K562 (cell line): Measurements from ENCODE around the gene WASL. TPM values are rescaled to one million over a fixed set of nuclear protein-coding genes. Genes with fewer than 3 reads are reported as not detected.

Experiments
- ATF3 ChIP-seq, 2 experiments: fragments of 450-650 bp in 1 of 2; sonication (generic) in 1 of 2; formaldehyde crosslinking in 1 of 2; IDR thresholded peaks in 1 of 2; conservative IDR thresholded peaks in 1 of 2; 2 replicates each; pipeline versions ENCODE4 v1.6.1 to v1.8.1; 2016 to 2023; ENCODE audit warnings: mild to moderate bottlenecking in 2 of 2, moderate library complexity in 2 of 2, inconsistent platforms in 1 of 2, missing genetic modification reagents in 1 of 2
- BCOR ChIP-seq: fragments of 450-650 bp; IDR thresholded peaks from 2 replicates; pipeline ENCODE4 v1.6.1; 2016
- BRD9 ChIP-seq: fragments of 450-650 bp; IDR thresholded peaks from 2 replicates; pipeline ENCODE4 v1.6.1; 2018; ENCODE audit warnings: low read depth; ENCODE audit not compliant: partially characterized antibody
- CBFA2T2 ChIP-seq: fragments of 450-650 bp; conservative IDR thresholded peaks from 2 replicates; pipeline ENCODE4 v1.6.1; 2017; ENCODE audit warnings: mild to moderate bottlenecking
- DACH1 ChIP-seq: fragments of 450-650 bp; IDR thresholded peaks from 2 replicates; pipeline ENCODE4 v1.6.1; 2018; ENCODE audit not compliant: partially characterized antibody
- EHMT2 ChIP-seq: fragments of 450-650 bp; IDR thresholded peaks from 2 replicates; pipeline ENCODE4 v1.6.1; 2018; ENCODE audit warnings: antibody characterized with exemption
- HLTF ChIP-seq: fragments of 450-650 bp; IDR thresholded peaks from 2 replicates; pipeline ENCODE4 v1.6.1; 2016
- ID3 ChIP-seq, 2 experiments: fragments of 250-450 bp in 1 of 2; fragments of 450-650 bp in 1 of 2; sonication (Bioruptor Pico) in 1 of 2; IDR thresholded peaks; 2 replicates each; pipeline versions ENCODE4 v1.6.1 to v1.8.0; 2016 to 2021; ENCODE audit warnings: mild to moderate bottlenecking in 2 of 2, moderate library complexity in 2 of 2, missing compliant biosample characterization in 1 of 2, missing genetic modification characterization in 1 of 2
- MYBL2 ChIP-seq, 2 experiments: fragments of 450-650 bp in 1 of 2; sonication (generic) in 1 of 2; formaldehyde crosslinking in 1 of 2; IDR thresholded peaks; 2 replicates each; pipeline versions ENCODE4 v1.6.1 to v1.8.1; 2017 to 2022; ENCODE audit warnings: borderline replicate concordance in 1 of 2, inconsistent platforms in 1 of 2, low read depth in 1 of 2, mild to moderate bottlenecking in 1 of 2, missing genetic modification reagents in 1 of 2, moderate library complexity in 1 of 2
- NCOA6 ChIP-seq: fragments of 450-650 bp; IDR thresholded peaks from 2 replicates; pipeline ENCODE4 v1.6.1; 2017; ENCODE audit warnings: mild to moderate bottlenecking
- NKRF ChIP-seq: fragments of 450-650 bp; IDR thresholded peaks from 2 replicates; pipeline ENCODE4 v1.6.1; 2016; ENCODE audit warnings: borderline replicate concordance
- NRF1 ChIP-seq, 2 experiments: fragments of 450-650 bp; IDR thresholded peaks in 1 of 2; conservative IDR thresholded peaks in 1 of 2; 2 replicates each; pipeline ENCODE4 v1.6.1; 2014; ENCODE audit warnings: mild to moderate bottlenecking in 2 of 2
- NUFIP1 ChIP-seq: fragments of 450-650 bp; IDR thresholded peaks from 2 replicates; pipeline ENCODE4 v1.6.1; 2018; ENCODE audit not compliant: partially characterized antibody
- POLR2H ChIP-seq: IDR thresholded peaks from 2 replicates; pipeline ENCODE4 v1.6.1; 2016; ENCODE audit warnings: missing genetic modification characterization, low read depth, mild to moderate bottlenecking, control low read depth, missing compliant biosample characterization, moderate library complexity
- SFPQ ChIP-seq: fragments of 200-400 bp; formaldehyde crosslinking; IDR thresholded peaks from 2 replicates; pipeline ENCODE4 v1.6.1; 2017; ENCODE audit warnings: mild to moderate bottlenecking, low read depth, low read length, moderate library complexity
- SMARCA4 ChIP-seq: fragments of 450-650 bp; IDR thresholded peaks from 2 replicates; pipeline ENCODE4 v1.6.1; 2016
- SMARCA5 ChIP-seq: fragments of 450-650 bp; IDR thresholded peaks from 2 replicates; pipeline ENCODE4 v1.6.1; 2016
- SMC3 ChIP-seq: conservative IDR thresholded peaks from 2 replicates; pipeline ENCODE4 v1.6.1; 2011; ENCODE audit warnings: low read depth, low read length, improper control_type of control experiment; ENCODE audit not compliant: insufficient read depth
- SRSF3 ChIP-seq: fragments of 200-400 bp; formaldehyde crosslinking; IDR thresholded peaks from 2 replicates; pipeline ENCODE4 v1.6.1; 2016; ENCODE audit warnings: mild to moderate bottlenecking, low read length, moderate library complexity; ENCODE audit not compliant: insufficient read depth
- ZNF668 ChIP-seq: fragments of 250-450 bp; sonication (Bioruptor Pico); IDR thresholded peaks from 2 replicates; pipeline ENCODE4 v1.8.0; 2022; ENCODE audit warnings: mild to moderate bottlenecking, inconsistent platforms
- polyA plus RNA-seq, 8 experiments: library from polyadenylated mRNA; depleted of rRNA in 4 of 8; stranded (reverse) in 5 of 8; unstranded in 3 of 8; fragments of >200 nt; fragmentation: Nextera tagmentation in 2 of 8; fragmentation: Illumina TruSeq in 1 of 8; extraction: Ambion mirVana in 2 of 8; extraction: Trizol in 1 of 8; gene quantifications; 2 replicates each; pipeline versions ENCODE4 v1.2.1 to v1.2.3, GENCODE V29; 2011 to 2014; ENCODE audit warnings: inconsistent platforms in 1 of 8, missing spikeins in 1 of 8
- total RNA-seq, 7 experiments: library from RNA; depleted of rRNA in 6 of 7; stranded (reverse); fragments of >200 nt in 6 of 7; fragmentation: Illumina TruSeq in 2 of 7; extraction: Trizol in 2 of 7; gene quantifications; 2 replicates each; pipeline versions ENCODE4 v1.2.1 to v1.2.3, GENCODE V29; 2011 to 2021; ENCODE audit warnings: low replicate concordance in 1 of 7

Gene WASL
- total and polyA plus RNA-seq, 9 of the 15 experiments (the other 6 are each of a cell fraction or from before 2014, with no cell fraction given) = 3.2 to 13.9 (median 8.3) TPM

- TF ChIP-seq BRD9 (peak; percentile 79), NCOA6 (peak; percentile 16; the same call in 1 of the 2 replicates), SMARCA5 (peak; percentile 33; the same call in 1 of the 2 replicates), ID3 (CRISPR knock-in tag; IDR thresholded peaks at IDR 0.05) (no peak), ID3 (tag; IDR thresholded peaks at IDR 0.05) (no peak), ZNF668 (CRISPR knock-in tag) (no peak), MYBL2 (IDR thresholded peaks at IDR 0.05; ENCODE audit: low read depth) (no peak), MYBL2 (CRISPR knock-in tag; IDR thresholded peaks at IDR 0.05; ENCODE audit: borderline replicate concordance) (no peak), NKRF (peak; percentile 60; the same call in 1 of the 2 replicates), SFPQ (no peak), DACH1 (peak; percentile 22), CBFA2T2 (no peak), BCOR (peak; percentile 55; the same call in 1 of the 2 replicates), POLR2H (tag) (peak; percentile 40; the same call in 1 of the 2 replicates), SMARCA4 (0 out of 2 replicates have a peak, but pooled peaks have one; percentile 26), EHMT2 (0 out of 2 replicates have a peak, but pooled peaks have one; percentile 53), SRSF3 (no peak), ATF3 (IDR thresholded peaks at IDR 0.05) (peak; percentile 12; the same call in 1 of the 2 replicates), ATF3 (CRISPR knock-in tag; conservative IDR thresholded peaks at IDR 0.05) (no peak), SMC3 (no peak), NUFIP1 (no peak), HLTF (peak; percentile 77; the same call in 1 of the 2 replicates), NRF1 (conservative IDR thresholded peaks at IDR 0.05 in 1 of 2, IDR thresholded peaks at IDR 0.05 in 1 of 2) (no peak)
Measured at GRCh38 chr7:123727071-123727837, 21.5 kb downstream of the WASL start (continued).
